HepG2 (cell line): ENCODE measurements around the gene GRHL3. TPM values are rescaled to one million over a fixed set of nuclear protein-coding genes. Genes with fewer than 3 reads are reported as not detected.

ENCODE experiments used
- ATAC-seq: fragments of 200-7000 bp; cut with Tn5 transposase; 3 replicates; pipeline ENCODE4 v1.9.1; 2020; ENCODE audit warnings: mild to moderate bottlenecking, moderate library complexity
- BruUV-seq: library from RNA; stranded (reverse); fragments of 400-500 nt; replicated peaks from 2 replicates; lab custom pipeline; 2021; lab: Mats Ljungman, UMichigan
- CTCF ChIA-PET: fragments of 300-600 bp; formaldehyde crosslinking; extraction: SDS; loops from one replicate; lab custom pipeline; 2021; ENCODE audit warnings: low total read pairs, inconsistent platforms, low intra/inter-chr PET ratio; lab: Yijun Ruan, JAX
- POLR2A ChIA-PET: fragments of 350-600 bp; sonication (Branson Sonifier 250); formaldehyde crosslinking; loops from one replicate; lab custom pipeline; 2020; ENCODE audit warnings: antibody characterized with exemption, inconsistent platforms; lab: Yijun Ruan, JAX
- DNase-seq: peaks from one replicate; pipeline ENCODE4 v3.0.0-alpha.2; 2015; ENCODE audit warnings: low spot score
- FAIRE-seq: peaks from 3 replicates; lab custom pipeline; 2011; peaks lifted over from hg19 to GRCh38; lab: Jason Lieb, UNC
- H2AFZ ChIP-seq: one replicate; pipeline ENCODE4 v1.6.1; 2011; ENCODE audit warnings: low read length, inconsistent platforms
- H3K27ac ChIP-seq: fragments of 300-600 bp; 3 replicates; pipeline ENCODE4 v1.8.0; 2011; ENCODE audit warnings: mixed run types, mild to moderate bottlenecking, mixed read lengths, low read length, inconsistent platforms; ENCODE audit not compliant: insufficient read depth; ENCODE audit errors: extremely low read length
- H3K27me3 ChIP-seq, 2 experiments: fragments of 200-600 bp in 1 of 2; 2 replicates in 1 of 2; 3 replicates in 1 of 2; pipeline versions ENCODE4 v1.6.0 to v1.8.0; 2011; ENCODE audit warnings: low read length in 2 of 2, mild to moderate bottlenecking in 2 of 2, moderate library complexity in 2 of 2, inconsistent platforms in 1 of 2; ENCODE audit not compliant: insufficient read depth in 2 of 2, control insufficient read depth in 1 of 2
- H3K36me3 ChIP-seq, 2 experiments: fragments of 200-600 bp in 1 of 2; replicated peaks in 1 of 2; 2 replicates in 1 of 2; 3 replicates in 1 of 2; pipeline versions ENCODE4 v1.5.1 to v1.8.0; 2011; ENCODE audit warnings: low read length in 2 of 2, inconsistent platforms in 1 of 2; ENCODE audit not compliant: insufficient read depth in 2 of 2, control insufficient read depth in 1 of 2
- H3K4me1 ChIP-seq: 2 replicates; pipeline ENCODE4 v1.5.1; 2012; ENCODE audit warnings: low read length, inconsistent platforms; ENCODE audit not compliant: insufficient read depth
- H3K4me2 ChIP-seq: 2 replicates; pipeline ENCODE4 v1.6.0; 2011; ENCODE audit warnings: low read depth, low read length, inconsistent platforms
- H3K4me3 ChIP-seq, 3 experiments: fragments of 200-600 bp in 1 of 3; sonication (generic), shearing (Covaris generic) in 1 of 3; replicated peaks in 1 of 3; 2 replicates each; pipeline ENCODE4 v1.5.1; 2011 to 2016; ENCODE audit warnings: low read length in 3 of 3, inconsistent platforms in 2 of 3, low read depth in 2 of 3, mild to moderate bottlenecking in 2 of 3, control low read depth in 1 of 3, mixed read lengths in 1 of 3; ENCODE audit not compliant: insufficient read depth in 1 of 3
- H3K79me2 ChIP-seq: one replicate; pipeline ENCODE4 v1.6.1; 2011; ENCODE audit warnings: low read length, inconsistent platforms; ENCODE audit not compliant: insufficient read depth
- H3K9ac ChIP-seq: 2 replicates; pipeline ENCODE4 v1.6.0; 2011; ENCODE audit warnings: mild to moderate bottlenecking, low read depth, low read length, inconsistent platforms; ENCODE audit not compliant: insufficient read depth
- H3K9me3 ChIP-seq: 2 replicates; pipeline ENCODE4 v1.5.1; 2012; ENCODE audit warnings: mild to moderate bottlenecking, low read length
- H4K20me1 ChIP-seq: 2 replicates; pipeline ENCODE4 v1.6.0; 2011; ENCODE audit warnings: inconsistent platforms, mild to moderate bottlenecking, low read length, moderate library complexity; ENCODE audit not compliant: insufficient read depth
- DNMT3B ChIP-seq: conservative IDR thresholded peaks from 2 replicates; pipeline ENCODE4 v1.6.1; 2016; ENCODE audit warnings: missing biosample characterization, control low read depth
- ERF ChIP-seq: IDR thresholded peaks from 2 replicates; pipeline ENCODE4 v1.6.1; 2018; ENCODE audit warnings: missing biosample characterization, missing genetic modification reagents
- FIP1L1 ChIP-seq: fragments of 200-400 bp; formaldehyde crosslinking; IDR thresholded peaks from 2 replicates; pipeline ENCODE4 v1.6.1; 2018; ENCODE audit warnings: low read depth, mild to moderate bottlenecking, low read length, moderate library complexity, borderline replicate concordance; ENCODE audit not compliant: insufficient read depth
- FOXP4 ChIP-seq: sonication (generic); formaldehyde crosslinking; IDR thresholded peaks from 2 replicates; pipeline ENCODE4 v1.4.0; 2020; ENCODE audit warnings: missing genetic modification reagents
- HMG20B ChIP-seq: conservative IDR thresholded peaks from 2 replicates; pipeline ENCODE4 v1.6.1; 2016; ENCODE audit warnings: missing genetic modification reagents, missing compliant biosample characterization
- IKZF1 ChIP-seq: fragments of 450-650 bp; IDR thresholded peaks from 2 replicates; pipeline ENCODE4 v1.7.1; 2016
- KLF13 ChIP-seq: sonication (generic); formaldehyde crosslinking; IDR thresholded peaks from 2 replicates; pipeline ENCODE4 v1.4.0; 2020; ENCODE audit warnings: mild to moderate bottlenecking, missing genetic modification reagents
- RFX3 ChIP-seq: IDR thresholded peaks from 2 replicates; pipeline ENCODE4 v1.6.1; 2016; ENCODE audit warnings: missing biosample characterization, missing genetic modification reagents
- TBX2 ChIP-seq: sonication (generic); formaldehyde crosslinking; IDR thresholded peaks from 2 replicates; pipeline ENCODE4 v1.5.0; 2020; ENCODE audit warnings: missing genetic modification reagents, mild to moderate bottlenecking, borderline replicate concordance
- ZBTB3 ChIP-seq: sonication (generic); formaldehyde crosslinking; IDR thresholded peaks from 2 replicates; pipeline ENCODE4 v1.4.0; 2020; ENCODE audit warnings: low read depth, mild to moderate bottlenecking, moderate library complexity, missing genetic modification reagents, borderline replicate concordance
- ZNF17 ChIP-seq: sonication (generic); formaldehyde crosslinking; IDR thresholded peaks from 2 replicates; pipeline ENCODE4 v1.5.0; 2020; ENCODE audit warnings: mild to moderate bottlenecking, missing genetic modification reagents
- ZNF557 ChIP-seq: sonication (generic); formaldehyde crosslinking; IDR thresholded peaks from 2 replicates; pipeline ENCODE4 v1.4.0; 2020; ENCODE audit warnings: missing genetic modification reagents
- ZNF879 ChIP-seq: sonication (generic); formaldehyde crosslinking; IDR thresholded peaks from 2 replicates; pipeline ENCODE4 v1.8.1; 2023; ENCODE audit warnings: missing genetic modification reagents
- WGBS: methylation state at CpG from one replicate; pipeline ENCODE4 v1.1.6; 2017; ENCODE audit warnings: low lambda C conversion rate; 5-methylcytosine and 5-hydroxymethylcytosine counted together
- in situ Hi-C: cut with HindIII; loops from 2 replicates; pipeline ENCODE4 v1.10.0; 2017; ENCODE audit warnings: low pct_unique_long_range_greater_than_20kb; ENCODE audit not compliant: extremely low pct_ligation_motif_present
- intact Hi-C: fragments of 100-400 bp; cut with micrococcal nuclease; formaldehyde crosslinking; loops from one replicate; pipeline ENCODE4 v1.10.0; 2022; ENCODE audit not compliant: unreplicated experiment
- polyA plus RNA-seq, 8 experiments: library from polyadenylated mRNA; depleted of rRNA in 3 of 8; stranded (reverse) in 7 of 8; unstranded in 1 of 8; fragments of >200 nt; fragmentation: Illumina TruSeq in 4 of 8; extraction: Trizol in 4 of 8; gene quantifications; 2 replicates each; pipeline versions ENCODE4 v1.2.1 to v1.2.3, GENCODE V29; 2011 to 2016; ENCODE audit warnings: low read depth in 4 of 8, missing spikeins in 1 of 8, mixed read lengths in 1 of 8; ENCODE audit not compliant: insufficient read depth in 1 of 8
- total RNA-seq, 5 experiments: library from RNA; depleted of rRNA; stranded (reverse); fragments of >200 nt; fragmentation: Illumina TruSeq; extraction: Trizol; gene quantifications; 2 replicates each; pipeline ENCODE4 v1.2.3, GENCODE V29; 2016; ENCODE audit warnings: low read depth in 1 of 5
- TF ChIP-seq, protein P1 (sequence below): sonication (generic); formaldehyde crosslinking; IDR thresholded peaks from 2 replicates; pipeline ENCODE4 v1.5.0; 2020; ENCODE audit warnings: missing genetic modification reagents, mild to moderate bottlenecking, borderline replicate concordance

Gene GRHL3
- total and polyA plus RNA-seq, 2 of the 13 experiments (the other 11 are each of a cell fraction or from before 2014, with no cell fraction given) = not detected

DNA sequence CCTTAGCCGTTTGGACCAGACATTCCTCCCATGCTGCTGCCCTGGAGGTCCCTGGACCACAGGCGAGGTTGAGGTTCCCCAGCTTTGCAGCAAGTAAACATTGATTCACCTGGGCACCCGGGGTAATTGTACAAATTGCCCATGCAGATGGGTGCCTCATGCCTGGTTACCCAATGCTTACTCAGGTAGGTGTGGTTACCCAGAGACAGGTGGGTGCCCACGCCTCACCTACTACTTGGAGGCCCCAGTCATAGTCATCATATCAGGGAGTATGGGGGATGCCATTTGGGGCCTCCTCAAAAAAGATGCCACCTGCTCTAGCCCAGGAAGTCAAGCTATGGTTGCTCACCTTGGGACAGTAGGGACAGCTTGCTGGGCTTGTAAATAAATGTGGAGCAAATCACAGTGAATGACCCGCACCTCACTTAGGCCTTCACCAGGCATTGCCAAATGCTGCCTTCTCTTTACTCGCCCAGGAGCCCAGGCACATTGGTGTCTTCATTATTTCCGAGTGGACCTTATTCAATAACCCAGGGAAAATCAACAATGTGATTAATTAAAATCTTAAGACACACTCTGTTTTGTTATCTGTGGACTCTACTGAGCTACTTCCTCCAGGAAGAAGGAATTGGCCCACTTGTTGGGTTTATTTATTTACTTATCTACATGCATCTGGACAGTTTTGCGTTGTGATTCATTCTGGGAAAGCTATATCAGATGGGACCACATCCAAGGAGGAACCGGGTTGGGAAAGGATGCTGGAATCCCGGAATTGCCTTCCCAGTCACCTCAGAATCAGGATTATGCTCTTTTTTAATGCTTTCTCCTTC, 35.6 kb upstream of the GRHL3 start:
- no TSS peak for BruUV-seq
- H3K9ac ChIP-seq = no peak overlapping the region
- POLR2A ChIA-PET = no interaction called here

More for the DNA sequence above, 35.6 kb upstream of the GRHL3 start:
- no peaks in the 10 kb centered on the region for H4K20me1 ChIP-seq
- H3K27me3 ChIP-seq = peaks cover 0 to 5% of the 10 kb centered on the region in 2 experiments; a peak in 1 of 5 replicates
- WGBS = 4% methylated on average over 9 of the region's 10 CpGs
- no peak for TF ChIP-seq DNMT3B (CRISPR knock-in tag)
- no peak for TF ChIP-seq ZNF557 (CRISPR knock-in tag)
- TF ChIP-seq TBX2 = no peak
- no peak for TF ChIP-seq ZNF17 (CRISPR knock-in tag)
- no peak for TF ChIP-seq ERF (CRISPR knock-in tag)
- TF ChIP-seq, protein P1, sequence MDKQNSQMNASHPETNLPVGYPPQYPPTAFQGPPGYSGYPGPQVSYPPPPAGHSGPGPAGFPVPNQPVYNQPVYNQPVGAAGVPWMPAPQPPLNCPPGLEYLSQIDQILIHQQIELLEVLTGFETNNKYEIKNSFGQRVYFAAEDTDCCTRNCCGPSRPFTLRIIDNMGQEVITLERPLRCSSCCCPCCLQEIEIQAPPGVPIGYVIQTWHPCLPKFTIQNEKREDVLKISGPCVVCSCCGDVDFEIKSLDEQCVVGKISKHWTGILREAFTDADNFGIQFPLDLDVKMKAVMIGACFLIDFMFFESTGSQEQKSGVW (CRISPR knock-in tag) = no peak
- TF ChIP-seq ZNF879 (CRISPR knock-in tag) = no peak
- no peak for TF ChIP-seq KLF13 (CRISPR knock-in tag)
- no peak for TF ChIP-seq IKZF1
- no peak for TF ChIP-seq FOXP4
- TF ChIP-seq RFX3 (CRISPR knock-in tag) = no peak
- no peak for TF ChIP-seq FIP1L1
- no peak for TF ChIP-seq ZBTB3 (CRISPR knock-in tag)
- TF ChIP-seq HMG20B (CRISPR knock-in tag) = no peak
- no peak overlapping the region for H3K27ac ChIP-seq
- H2AFZ ChIP-seq = no peak overlapping the region
- FAIRE-seq = no peak
- H3K9me3 ChIP-seq = no peaks in the 10 kb centered on the region
- peaks cover 6% of the 10 kb centered on the region for H3K4me1 ChIP-seq
- no peak overlapping the region for H3K4me2 ChIP-seq
- ATAC-seq = no peak
- no peaks in the 10 kb centered on the region for H3K36me3 ChIP-seq
- no peak for DNase-seq
- no peak overlapping the region for H3K4me3 ChIP-seq
- CTCF ChIA-PET = no interaction called here
- in situ Hi-C loops = no loop called here
- intact Hi-C loops = no loop called here
- H3K79me2 ChIP-seq = no peaks in the 10 kb centered on the region
